Muscle layer of duodenum (tissue), 2 donors: Measurements from ENCODE around the gene CNFN.
"Not testable (repeated sequence)": the region's sequence is repeated elsewhere in the genome, so short reads cannot be mapped to it uniquely, and the experiment has no call there.

ENCODE experiments used
- H3K27ac ChIP-seq: one replicate; pipeline ENCODE4 v1.7.0; 2013; ENCODE audit warnings: mild to moderate bottlenecking, low read length
- H3K27me3 ChIP-seq: one replicate; pipeline ENCODE4 v1.7.0; 2013; ENCODE audit warnings: low read depth, mild to moderate bottlenecking, control low read depth, low read length
- H3K36me3 ChIP-seq, 2 donors: one replicate each; pipeline ENCODE4 v1.7.0; 2013; ENCODE audit warnings: low read length in 2 of 2, control low read depth in 1 of 2, mild to moderate bottlenecking in 1 of 2; ENCODE audit not compliant: insufficient read depth in 2 of 2, control insufficient read depth in 1 of 2
- H3K4me1 ChIP-seq, 2 donors: one replicate each; pipeline ENCODE4 v1.7.0; 2013; ENCODE audit warnings: low read length in 2 of 2, mild to moderate bottlenecking in 2 of 2, control low read depth in 1 of 2, moderate library complexity in 1 of 2; ENCODE audit not compliant: insufficient read depth in 2 of 2, control insufficient read depth in 1 of 2
- H3K4me3 ChIP-seq, 2 donors: one replicate each; pipeline ENCODE4 v1.7.0; 2013; ENCODE audit warnings: low read length in 2 of 2, low read depth in 1 of 2, mild to moderate bottlenecking in 1 of 2
- H3K9me3 ChIP-seq, 2 donors: one replicate each; pipeline ENCODE4 v1.7.0; 2013; ENCODE audit warnings: low read length in 2 of 2, control low read depth in 1 of 2, mild to moderate bottlenecking in 1 of 2; ENCODE audit not compliant: control insufficient read depth in 1 of 2
- donor health status: healthy.

Gene CNFN

GRCh38 chr19:42344336-42344893, 45.7 kb downstream of the CNFN start:
- H3K9me3 ChIP-seq = no peaks in the 10 kb centered on the region
- H3K36me3 ChIP-seq = peaks cover 14 to 33% of the 10 kb centered on the region in 2 donors
- no peaks in the 10 kb centered on the region for H3K27me3 ChIP-seq
- no peak overlapping the region for H3K4me3 ChIP-seq
- no peaks in the 10 kb centered on the region for H3K4me1 ChIP-seq
- H3K27ac ChIP-seq = no peak overlapping the region

GRCh38 chr19:42343344-42344110, 46.6 kb downstream of the CNFN start:
- H3K36me3 ChIP-seq = peaks cover 14 to 31% of the 10 kb centered on the region in 2 donors
- H3K4me1 ChIP-seq = no peaks in the 10 kb centered on the region
- no peak overlapping the region for H3K27ac ChIP-seq
- no peaks in the 10 kb centered on the region for H3K9me3 ChIP-seq
- no peak overlapping the region for H3K4me3 ChIP-seq
- no peaks in the 10 kb centered on the region for H3K27me3 ChIP-seq

- not testable (repeated sequence) for H3K27me3 ChIP-seq, H3K9me3 ChIP-seq, H3K4me3 ChIP-seq, H3K27ac ChIP-seq, H3K4me1 ChIP-seq
- H3K36me3 ChIP-seq = peaks cover 18 to 43% of the 10 kb centered on the region in 2 donors
These were observed 50.2 kb downstream of the CNFN start for GRCh38 chr19:42339922-42340321.

GRCh38 chr19:42339126-42339860, 50.8 kb downstream of the CNFN start:
- not testable (repeated sequence) for H3K9me3 ChIP-seq, H3K4me3 ChIP-seq
- H3K36me3 ChIP-seq = peaks cover 18 to 43% of the 10 kb centered on the region in 2 donors

More at GRCh38 chr19:42339126-42339860, 50.8 kb downstream of the CNFN start:
- H3K27me3 ChIP-seq, H3K27ac ChIP-seq, H3K4me1 ChIP-seq: not testable (repeated sequence)
